DND-41 (cell line): ENCODE measurements around the gene TMEM263.

Experiments
- CTCF ChIP-seq: IDR thresholded peaks from 2 replicates; pipeline ENCODE4 v1.5.1; 2012; ENCODE audit warnings: borderline replicate concordance, low read length, moderate library complexity, mild to moderate bottlenecking; ENCODE audit not compliant: poor library complexity, severe bottlenecking; ENCODE audit errors: extremely low read depth
- EZH2 ChIP-seq: IDR thresholded peaks from 3 replicates; pipeline ENCODE4 v1.6.1; 2012; ENCODE audit warnings: borderline replicate concordance, low read depth, mild to moderate bottlenecking, moderate library complexity, low read length, inconsistent platforms; ENCODE audit not compliant: severe bottlenecking

- TF ChIP-seq CTCF = no peak
- TF ChIP-seq EZH2 = no peak
Observed at GRCh38 chr12:106957583-106957982, 1.9 kb downstream of the TMEM263 start.
